Heart left ventricle (tissue), 16 donors: Measurements from ENCODE around the gene SLC15A2. TPM values are rescaled to one million over a fixed set of nuclear protein-coding genes. Genes with fewer than 3 reads are reported as not detected.
A peak's percentile ranks its signal among the peaks of the same experiment; 100 is the strongest.

Source experiments
- ATAC-seq, 4 donors: fragments of 200-7000 bp; cut with Tn5 transposase; one replicate each; pipeline ENCODE4 v1.9.1; 2020 to 2022; ENCODE audit warnings: moderate library complexity in 4 of 4, mild to moderate bottlenecking in 3 of 4, moderate number of reproducible peaks in 1 of 4
- DNase-seq, 5 donors: peaks; one replicate each; pipeline ENCODE4 v3.0.0-alpha.2; 2020
- H3K27ac ChIP-seq, 12 donors: fragments of 200-600 bp; sonication (generic) in 4 of 12; one replicate each; pipeline versions ENCODE4 v1.5.0 to v1.8.0; 2016 to 2022; ENCODE audit warnings: mild to moderate bottlenecking in 2 of 12
- H3K27me3 ChIP-seq, 9 donors: fragments of 200-600 bp; sonication (generic) in 2 of 9; one replicate each; pipeline versions ENCODE4 v1.5.1 to v1.8.0; 2016 to 2022; ENCODE audit warnings: mild to moderate bottlenecking in 3 of 9
- H3K36me3 ChIP-seq, 9 donors: fragments of 200-600 bp; sonication (generic) in 2 of 9; one replicate each; pipeline versions ENCODE4 v1.5.0 to v1.8.0; 2018 to 2022; ENCODE audit warnings: mild to moderate bottlenecking in 2 of 9
- H3K4me1 ChIP-seq, 12 donors: fragments of 200-600 bp; sonication (generic) in 4 of 12; one replicate each; pipeline versions ENCODE4 v1.5.0 to v1.8.0; 2016 to 2022; ENCODE audit warnings: mild to moderate bottlenecking in 3 of 12
- H3K4me3 ChIP-seq, 12 donors: fragments of 200-600 bp; sonication (generic) in 4 of 12; one replicate each; pipeline versions ENCODE4 v1.5.0 to v1.8.0; 2017 to 2022; ENCODE audit warnings: mild to moderate bottlenecking in 9 of 12, moderate library complexity in 4 of 12
- H3K9me3 ChIP-seq, 12 donors: fragments of 200-600 bp; sonication (generic) in 4 of 12; one replicate each; pipeline versions ENCODE4 v1.5.0 to v1.8.0; 2016 to 2022; ENCODE audit warnings: mild to moderate bottlenecking in 1 of 12
- POLR2A ChIP-seq, 2 donors: fragments of 450-650 bp; IDR thresholded peaks; one replicate each; pipeline ENCODE4 v1.6.1; 2017; ENCODE audit warnings: antibody characterized with exemption in 2 of 2, mild to moderate bottlenecking in 2 of 2, moderate library complexity in 2 of 2
- WGBS, 4 donors: extraction: QIAGEN DNeasy Blood & Tissue Kit in 2 of 4; methylation state at CpG; one replicate each; pipeline versions ENCODE4 v1.1.5 to v1.1.7; 2013 to 2018; 5-methylcytosine and 5-hydroxymethylcytosine counted together
- intact Hi-C, 10 donors: fragments of 100-400 bp; cut with DNase I; formaldehyde crosslinking; loops; one replicate each; pipeline versions ENCODE4 v1.11.1 to v1.14.2; 2022
- polyA plus RNA-seq, 2 donors: library from polyadenylated mRNA; stranded (reverse); fragments of 200-250 nt; gene quantifications; one replicate each; pipeline ENCODE4 v1.2.3, GENCODE V29; 2013
- total RNA-seq, 9 donors: library from RNA; depleted of rRNA in 2 of 9; stranded (reverse); fragments of >200 nt in 2 of 9; fragmentation: NEBNext Ultra II Directional in 3 of 9; extraction: Animal tissue kit (Norgen Biotek cat#: 25700) in 3 of 9; gene quantifications; one replicate each; pipeline versions ENCODE4 v1.1.0 to v1.2.4, GENCODE V29; 2016 to 2023
- TF ChIP-seq, protein P1 (sequence below), 12 donors: fragments of 200-600 bp; sonication (generic) in 4 of 12; IDR thresholded peaks; one replicate each; pipeline versions ENCODE4 v1.5.0 to v1.8.0; 2018 to 2022; ENCODE audit warnings: antibody characterized with exemption in 12 of 12, mild to moderate bottlenecking in 5 of 12
- donor health status: ischemic (EF 13 %, LVEDD 7.1; RV severe dilation, severe dysfunction).
- donor health status: healthy with polysubstance abuse.
- donor health status: DM: no; HTN: yes; CAD: no.
- donor health status: DM: no; HTN: no; CAD: no.
- donor health status: ischemic (EF 25% LVEDD 6.9; RV normal size, moderate dysfunction).
- donor health status: ischemic (EF 25% LVEDD 5.7; RV mildly dilated, moderate dysfunction).
- donor health status: healthy.
- donor health status: DM: yes; HTN: yes; CAD: no.
- donor health status: ischemic (EF 35%, LVEDD 5.7; RV mildly dilated, moderate dysfunction).
- donor health status: nonischemic (EF 11% LVEDD 7.7; RV severe dilation, severe dysfunction).
- donor health status: DM: yes; HTN: yes; CAD: no.
- donor health status: PGD.
- donor health status: ischemic (EF 29% LVEDD 5.4; RV normal size, mild dysfunction).
- donor health status: nonischemic (EF 23%, LVEDD 6.1; RV moderate dilation, normal function).

SLC15A2 gene
- total and polyA plus RNA-seq, 11 donors: 0.22 to 7.6 (median 2.9) TPM

DNA sequence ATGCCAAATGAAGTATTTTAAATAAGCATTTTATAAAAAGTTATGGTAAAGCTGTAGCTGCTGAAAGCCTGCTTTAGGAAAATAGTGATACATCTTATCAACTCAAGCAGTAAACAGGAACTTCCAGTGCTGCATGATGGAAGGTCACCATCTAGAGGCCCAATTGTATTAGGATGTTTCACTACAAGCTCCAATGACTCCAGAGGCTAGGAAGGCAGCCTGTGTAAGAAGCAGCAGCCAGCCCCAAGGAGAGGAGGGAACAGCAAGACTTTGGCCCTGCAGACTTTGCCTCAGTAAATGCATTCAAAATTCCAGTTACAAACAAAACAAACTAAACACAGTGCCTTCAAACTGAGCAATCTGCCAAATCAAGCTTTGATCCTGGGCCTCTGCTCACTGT is 95.7 kb downstream of the SLC15A2 start:
- TF ChIP-seq POLR2A (IDR thresholded peaks at IDR 0.05): no peak
- TF ChIP-seq, protein P1, sequence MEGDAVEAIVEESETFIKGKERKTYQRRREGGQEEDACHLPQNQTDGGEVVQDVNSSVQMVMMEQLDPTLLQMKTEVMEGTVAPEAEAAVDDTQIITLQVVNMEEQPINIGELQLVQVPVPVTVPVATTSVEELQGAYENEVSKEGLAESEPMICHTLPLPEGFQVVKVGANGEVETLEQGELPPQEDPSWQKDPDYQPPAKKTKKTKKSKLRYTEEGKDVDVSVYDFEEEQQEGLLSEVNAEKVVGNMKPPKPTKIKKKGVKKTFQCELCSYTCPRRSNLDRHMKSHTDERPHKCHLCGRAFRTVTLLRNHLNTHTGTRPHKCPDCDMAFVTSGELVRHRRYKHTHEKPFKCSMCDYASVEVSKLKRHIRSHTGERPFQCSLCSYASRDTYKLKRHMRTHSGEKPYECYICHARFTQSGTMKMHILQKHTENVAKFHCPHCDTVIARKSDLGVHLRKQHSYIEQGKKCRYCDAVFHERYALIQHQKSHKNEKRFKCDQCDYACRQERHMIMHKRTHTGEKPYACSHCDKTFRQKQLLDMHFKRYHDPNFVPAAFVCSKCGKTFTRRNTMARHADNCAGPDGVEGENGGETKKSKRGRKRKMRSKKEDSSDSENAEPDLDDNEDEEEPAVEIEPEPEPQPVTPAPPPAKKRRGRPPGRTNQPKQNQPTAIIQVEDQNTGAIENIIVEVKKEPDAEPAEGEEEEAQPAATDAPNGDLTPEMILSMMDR (IDR thresholded peaks at IDR 0.05): peak in 5 of 12 donors; percentile 9 to 33 (median 18)
- intact Hi-C loops: loop anchor here in 5 of 10 donors (10.0 kb wide), 3 partner anchors 135 to 445 kb away; partner anchors contain the start of gene POLQ (in 4 of the 5)
- peak in 2 of 4 donors; percentile 52 to 63 for ATAC-seq

DNA sequence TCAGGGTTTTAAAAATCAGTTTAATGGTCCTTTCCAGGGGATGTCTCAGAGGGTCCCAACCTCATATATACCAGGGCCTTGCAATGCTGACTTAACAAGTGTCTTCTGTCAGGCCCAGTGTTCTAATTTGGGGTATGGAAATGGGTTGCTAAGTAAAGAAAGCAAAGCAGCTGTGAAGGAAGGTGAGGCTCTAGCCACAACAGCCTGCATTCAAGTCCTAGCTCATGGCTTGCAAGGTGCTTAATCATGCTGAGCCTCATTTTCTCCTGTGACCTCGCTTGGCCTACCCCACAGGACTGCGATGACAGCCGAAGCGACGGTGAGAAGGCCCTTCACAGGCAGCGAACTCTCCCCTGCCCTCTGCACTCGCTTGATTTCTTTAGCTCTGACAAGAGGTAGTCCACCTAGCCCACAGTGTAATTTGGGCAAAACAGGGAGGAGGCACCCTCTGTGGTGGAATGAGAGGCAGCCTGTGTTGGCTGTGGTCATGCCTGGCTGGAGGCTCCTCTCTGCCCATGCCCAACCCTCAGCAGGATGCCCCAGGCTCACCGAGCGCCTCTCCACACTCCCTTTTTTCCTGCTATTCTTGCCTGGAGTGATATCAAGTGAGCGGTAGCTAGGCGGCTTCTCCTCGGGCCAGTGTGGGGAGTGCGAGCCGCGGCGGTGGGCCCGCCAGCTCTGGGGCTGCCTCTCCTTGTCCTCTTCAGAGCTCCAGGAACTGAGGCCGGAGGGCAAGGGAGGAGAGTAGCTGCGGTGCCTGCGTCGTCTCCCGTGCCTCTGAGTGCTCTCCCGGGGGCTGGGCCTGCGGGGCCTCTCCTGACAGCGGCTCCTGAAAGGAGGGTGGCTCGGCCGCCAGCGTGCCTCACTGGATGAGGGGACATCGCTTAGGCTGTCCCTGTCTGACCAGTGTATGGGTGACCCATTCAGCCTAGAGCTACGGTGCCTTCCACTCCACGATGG is 98.7 kb downstream of the SLC15A2 start:
- 93 to 96% (median 93%) methylated on average over 23 to 31 of the region's 31 CpGs for WGBS, 4 donors
- Histone ChIP-seq H3K9me3 (no peaks in the 10 kb centered on the region), H3K4me1 (peaks cover 0 to 37% (median 0%) of the 10 kb centered on the region in 12 donors), H3K27me3 (no peaks in the 10 kb centered on the region), H3K36me3 (no peaks in the 10 kb centered on the region), H3K4me3 (no peak overlapping the region), H3K27ac (no peak overlapping the region)
- intact Hi-C loops: loop anchor here in 5 of 10 donors (10.0 kb wide), 3 partner anchors 138 to 448 kb away; partner anchors contain the start of gene POLQ (in 4 of the 5)
- DNase-seq (no peak), ATAC-seq (no peak)
- no peak for TF ChIP-seq POLR2A (IDR thresholded peaks at IDR 0.05)
- TF ChIP-seq, protein P1 (IDR thresholded peaks at IDR 0.05): no peak

More for the DNA sequence above, 95.7 kb downstream of the SLC15A2 start:
- H3K4me3 ChIP-seq: no peak overlapping the region
- peaks cover 0 to 13% (median 0%) of the 10 kb centered on the region in 12 donors for H3K4me1 ChIP-seq
- no peak overlapping the region for H3K27ac ChIP-seq
- no peak for DNase-seq
- H3K9me3 ChIP-seq: no peaks in the 10 kb centered on the region
- H3K27me3 ChIP-seq: no peaks in the 10 kb centered on the region
- no peaks in the 10 kb centered on the region for H3K36me3 ChIP-seq

Other genes starting within 250 kb of the SLC15A2 start
- gene HCLS1, start 233.5 kb upstream of the SLC15A2 start, total RNA-seq: 10 to 100 TPM in 7 of 9 donors, 1 to 10 TPM in 2; 7.4 to 72.4 (median 10.6) TPM
- gene HCLS1, start 233.5 kb upstream of the SLC15A2 start, polyA plus RNA-seq: 10 to 100 TPM in 1 of 2 donors, 1 to 10 TPM in 1; 8.9 to 18.0 TPM
- 10 to 100 TPM; 28.5 to 90.9 (median 44.9) TPM for gene GOLGB1, start 144.7 kb upstream of the SLC15A2 start, total RNA-seq
- gene GOLGB1, start 144.7 kb upstream of the SLC15A2 start, polyA plus RNA-seq: 10 to 100 TPM; 14.4 to 21.4 TPM
- 10 to 100 TPM in 1 of 9 donors, 1 to 10 TPM in 8; 5.3 to 10.3 (median 6.6) TPM for gene IQCB1, start 59.3 kb upstream of the SLC15A2 start, total RNA-seq
- gene IQCB1, start 59.3 kb upstream of the SLC15A2 start, polyA plus RNA-seq: 1 to 10 TPM; 5.1 to 6.3 TPM
- 1 to 10 TPM in 8 of 9 donors, under 1 TPM in 1; 0.95 to 6.3 (median 3.7) TPM for gene EAF2, start 59.2 kb upstream of the SLC15A2 start, total RNA-seq
- gene EAF2, start 59.2 kb upstream of the SLC15A2 start, polyA plus RNA-seq: 1 to 10 TPM; 3.2 to 7.4 TPM
- under 1 TPM in 3 of 9 donors, not detected in 6; 0.18 to 0.24 (median 0.20) TPM for gene ILDR1, start 127.8 kb downstream of the SLC15A2 start, total RNA-seq
- not detected for gene ILDR1, start 127.8 kb downstream of the SLC15A2 start, polyA plus RNA-seq
- 10 to 100 TPM in 2 of 9 donors, 1 to 10 TPM in 4, under 1 TPM in 3; 0.56 to 30.0 (median 1.8) TPM for gene CD86, start 161.0 kb downstream of the SLC15A2 start, total RNA-seq
- under 1 TPM; 0.38 to 0.86 TPM for gene CD86, start 161.0 kb downstream of the SLC15A2 start, polyA plus RNA-seq